ENCODE results near the gene DCUN1D1.
A peak's percentile ranks its signal among the peaks of the same experiment; 100 is the strongest.

DCUN1D1 gene

DNA sequence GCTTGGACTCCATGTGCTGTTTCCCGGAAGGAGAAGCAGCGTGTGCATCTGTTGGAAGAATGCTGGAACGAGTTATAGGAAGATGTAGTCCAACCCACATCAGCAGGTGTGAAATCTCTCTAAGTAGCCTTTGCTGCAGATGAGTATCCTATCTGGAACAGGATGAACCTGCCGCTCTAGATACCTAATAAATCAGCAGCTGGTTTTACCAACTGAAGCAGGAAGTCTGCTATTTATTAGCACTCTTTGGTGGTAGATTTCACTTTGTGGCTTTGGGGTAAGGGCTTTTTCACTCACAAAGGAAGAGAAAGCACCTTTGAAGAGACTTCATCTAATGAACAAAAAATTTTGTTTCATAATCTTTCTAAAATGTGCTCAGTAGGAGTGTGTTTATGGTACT is 66.4 kb downstream of the DCUN1D1 start:
- in situ Hi-C loops (cut with HindIII; ENCODE audit: low sequenced_read_pairs) = no loop called here
- no peak for DNase-seq (ENCODE audit: low read depth, low spot score)
- TF ChIP-seq CTCF (IDR thresholded peaks at IDR 0.05; ENCODE audit: low read depth, low read length) = no peak
- H3K4me3 ChIP-seq (ENCODE audit: low read depth, low read length) = no peak overlapping the region

DNA sequence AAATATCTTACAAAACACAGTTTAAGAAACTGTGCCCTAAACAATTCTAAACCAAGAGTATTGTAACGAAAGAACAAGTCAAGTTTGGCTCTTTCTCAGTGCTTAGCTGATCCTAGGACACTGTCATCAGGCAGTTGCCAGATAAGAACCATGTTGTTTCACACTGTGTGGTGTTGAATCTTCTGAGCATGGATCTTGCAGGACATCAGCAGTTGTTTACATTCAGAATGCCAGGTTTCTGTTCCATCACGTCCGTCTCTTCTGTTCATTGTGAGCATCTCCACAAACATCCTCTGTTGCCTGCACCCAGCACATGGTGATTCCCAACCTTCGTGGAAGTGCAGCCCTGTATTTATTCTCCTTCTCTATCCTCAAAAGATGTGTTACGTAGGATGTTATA is 67.9 kb downstream of the DCUN1D1 start:
- in situ Hi-C loops (cut with HindIII; ENCODE audit: low sequenced_read_pairs) = no loop called here
- no peak overlapping the region for H3K4me3 ChIP-seq (ENCODE audit: low read depth, low read length)
- TF ChIP-seq CTCF (IDR thresholded peaks at IDR 0.05; ENCODE audit: low read depth, low read length) = no peak
- DNase-seq (ENCODE audit: low read depth, low spot score) = no peak

- TF ChIP-seq CTCF (IDR thresholded peaks at IDR 0.05; ENCODE audit: low read depth, low read length) = no peak
- H3K4me3 ChIP-seq (ENCODE audit: low read depth, low read length) = no peak overlapping the region
- in situ Hi-C loops (cut with HindIII; ENCODE audit: low sequenced_read_pairs) = no loop called here
- DNase-seq (ENCODE audit: low read depth, low spot score) = no peak
Measured at GRCh38 chr3:182911782-182912111, 68.6 kb downstream of the DCUN1D1 start.

DNA sequence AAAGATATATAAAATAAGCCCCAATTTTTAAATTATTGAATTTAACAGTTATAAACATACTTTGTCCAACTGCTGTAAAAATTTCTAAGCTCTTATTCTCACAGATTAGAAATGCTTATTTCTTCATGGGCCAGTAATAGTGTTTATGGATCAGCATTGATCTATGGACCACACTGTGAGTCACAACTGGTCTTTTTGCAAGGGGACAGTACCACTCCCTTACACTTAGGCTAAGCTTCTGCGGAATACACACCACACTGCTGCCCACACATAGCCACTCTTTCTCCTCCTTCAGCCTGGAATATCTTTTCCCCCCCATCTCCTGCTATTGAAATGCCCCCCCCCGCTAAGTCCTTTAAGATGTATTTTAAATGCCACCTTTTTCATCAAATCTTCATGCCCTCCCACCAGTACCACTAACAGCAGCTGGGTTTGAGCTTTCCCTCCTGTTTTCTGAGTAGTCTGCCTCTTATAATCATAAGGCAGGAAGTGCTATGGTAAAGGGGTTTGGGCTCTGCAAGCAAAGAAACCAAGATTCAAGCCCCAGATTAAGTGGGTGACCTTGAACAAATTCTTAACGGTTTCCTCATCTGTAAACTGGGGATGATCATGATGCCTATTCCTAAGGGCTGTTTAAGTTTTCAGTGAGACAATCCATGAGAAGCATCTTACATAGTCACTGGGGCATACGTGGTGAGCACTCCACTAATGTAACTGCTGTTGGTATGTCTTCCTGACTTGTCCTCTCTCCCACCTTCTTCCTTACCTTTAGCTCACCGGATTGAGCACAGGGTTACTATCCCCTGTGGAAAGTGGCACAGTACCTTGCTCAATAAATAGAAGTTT is 69.2 kb downstream of the DCUN1D1 start:
- in situ Hi-C loops (cut with HindIII; ENCODE audit: low sequenced_read_pairs) = no loop called here
- no peak for TF ChIP-seq CTCF (IDR thresholded peaks at IDR 0.05; ENCODE audit: low read depth, low read length)
- H3K4me3 ChIP-seq (ENCODE audit: low read depth, low read length) = no peak overlapping the region
- no peak for DNase-seq (ENCODE audit: low read depth, low spot score)

DNA sequence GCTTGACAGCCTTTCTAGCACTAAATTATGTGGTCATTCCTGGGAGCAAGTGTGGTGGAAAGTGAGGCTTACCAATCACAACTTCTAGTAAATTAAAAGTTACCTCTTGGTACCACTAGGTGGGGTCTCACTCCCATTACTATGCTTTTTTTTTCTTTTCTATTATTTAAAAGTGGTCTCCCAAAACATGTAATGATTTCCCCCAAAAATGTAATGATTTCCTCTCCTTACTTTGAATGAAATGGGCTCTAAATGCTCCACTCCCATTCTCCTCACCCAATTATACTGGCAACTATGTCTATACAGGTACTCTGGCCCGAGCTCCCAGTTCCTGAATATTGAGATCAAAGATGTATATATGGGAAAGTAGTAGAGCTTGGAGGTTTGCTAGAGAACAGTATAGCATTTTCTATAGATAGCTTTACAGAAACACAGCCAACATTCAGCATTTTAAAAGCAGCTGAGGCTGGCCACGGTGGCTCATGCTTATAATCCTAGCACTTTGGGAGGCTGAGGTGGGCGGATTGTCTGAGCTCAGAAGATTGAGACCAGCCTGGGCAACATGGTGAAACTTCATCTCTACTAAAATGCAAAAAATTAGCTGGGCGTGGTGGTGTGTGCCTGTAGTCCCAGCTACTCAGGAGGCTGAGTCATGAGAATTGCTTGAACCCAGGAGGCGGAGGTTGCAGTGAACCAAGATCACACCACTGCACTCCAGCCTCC is 70.9 kb downstream of the DCUN1D1 start:
- in situ Hi-C loops (cut with HindIII; ENCODE audit: low sequenced_read_pairs) = no loop called here
- peak; percentile 54 for TF ChIP-seq CTCF (IDR thresholded peaks at IDR 0.05; ENCODE audit: low read depth, low read length)
- H3K4me3 ChIP-seq (ENCODE audit: low read depth, low read length) = no peak overlapping the region
- DNase-seq (ENCODE audit: low read depth, low spot score) = peak; percentile 29

DNA sequence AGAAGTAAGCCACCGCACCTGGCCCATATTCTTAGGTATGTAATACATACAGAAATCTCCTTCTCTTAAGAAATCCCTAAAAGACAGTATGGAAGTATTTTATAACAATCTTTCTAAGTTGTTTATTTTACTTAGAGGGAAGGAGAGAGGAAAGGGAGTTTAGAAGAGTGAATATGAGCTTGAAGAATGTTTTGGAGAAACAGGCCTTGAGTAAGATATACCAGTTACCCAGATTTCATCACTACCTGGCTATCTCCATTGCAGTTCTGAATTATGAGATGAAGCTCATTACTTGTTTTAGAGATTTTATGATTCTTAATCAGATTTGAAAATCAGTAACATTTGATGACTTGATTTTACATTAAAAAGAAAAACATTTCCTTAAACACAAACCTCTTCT is 71.9 kb downstream of the DCUN1D1 start:
- in situ Hi-C loops (cut with HindIII; ENCODE audit: low sequenced_read_pairs) = no loop called here
- TF ChIP-seq CTCF (IDR thresholded peaks at IDR 0.05; ENCODE audit: low read depth, low read length) = no peak
- DNase-seq (ENCODE audit: low read depth, low spot score) = no peak
- no peak overlapping the region for H3K4me3 ChIP-seq (ENCODE audit: low read depth, low read length)
